Duodenal mucosa (tissue), 2 donors: ENCODE data around the gene GPR87.

Experiments used
- H3K27ac ChIP-seq: one replicate; pipeline ENCODE4 v1.7.0; 2013; ENCODE audit warnings: low read depth, low read length
- H3K27me3 ChIP-seq, 2 donors: one replicate each; pipeline ENCODE4 v1.7.0; 2013; ENCODE audit warnings: low read length in 2 of 2, control low read depth in 1 of 2; ENCODE audit not compliant: insufficient read depth in 2 of 2, control insufficient read depth in 1 of 2
- H3K36me3 ChIP-seq, 2 donors: one replicate each; pipeline ENCODE4 v1.7.0; 2013; ENCODE audit warnings: low read length in 2 of 2, control low read depth in 1 of 2; ENCODE audit not compliant: insufficient read depth in 2 of 2, control insufficient read depth in 1 of 2
- H3K4me1 ChIP-seq, 2 donors: one replicate each; pipeline ENCODE4 v1.7.0; 2013; ENCODE audit warnings: low read length in 2 of 2, control low read depth in 1 of 2; ENCODE audit not compliant: insufficient read depth in 2 of 2, control insufficient read depth in 1 of 2
- H3K4me3 ChIP-seq, 2 donors: one replicate each; pipeline ENCODE4 v1.7.0; 2013; ENCODE audit warnings: low read length in 2 of 2, low read depth in 1 of 2
- H3K9ac ChIP-seq, 2 donors: one replicate each; pipeline ENCODE4 v1.7.0; 2013; ENCODE audit warnings: low read length in 2 of 2, low read depth in 1 of 2
- H3K9me3 ChIP-seq, 2 donors: one replicate each; pipeline ENCODE4 v1.7.0; 2013; ENCODE audit warnings: low read length in 2 of 2, control low read depth in 1 of 2; ENCODE audit not compliant: control insufficient read depth in 1 of 2

Gene GPR87

GRCh38 chr3:151318991-151319390, 2.4 kb upstream of the GPR87 start:
- Histone ChIP-seq H3K4me3 (no peak overlapping the region), H3K9me3 (no peaks in the 10 kb centered on the region), H3K36me3 (no peaks in the 10 kb centered on the region), H3K27ac (no peak overlapping the region), H3K4me1 (no peaks in the 10 kb centered on the region), H3K9ac (no peak overlapping the region), H3K27me3 (no peaks in the 10 kb centered on the region)

GRCh38 chr3:151318313-151318712, 1.7 kb upstream of the GPR87 start:
- Histone ChIP-seq H3K27me3 (no peaks in the 10 kb centered on the region), H3K4me3 (no peak overlapping the region), H3K9me3 (no peaks in the 10 kb centered on the region), H3K36me3 (no peaks in the 10 kb centered on the region), H3K4me1 (no peaks in the 10 kb centered on the region), H3K27ac (no peak overlapping the region), H3K9ac (no peak overlapping the region)

- Histone ChIP-seq H3K27me3 (no peaks in the 10 kb centered on the region), H3K9me3 (no peaks in the 10 kb centered on the region), H3K9ac (no peak overlapping the region), H3K4me3 (no peak overlapping the region), H3K27ac (no peak overlapping the region), H3K36me3 (no peaks in the 10 kb centered on the region), H3K4me1 (no peaks in the 10 kb centered on the region)
These were observed 774 bp downstream of the GPR87 start for GRCh38 chr3:151315846-151316245.

- Histone ChIP-seq H3K27me3 (no peaks in the 10 kb centered on the region), H3K36me3 (no peaks in the 10 kb centered on the region), H3K27ac (no peak overlapping the region), H3K9ac (no peak overlapping the region), H3K9me3 (no peaks in the 10 kb centered on the region), H3K4me1 (no peaks in the 10 kb centered on the region), H3K4me3 (no peak overlapping the region)
These were observed 1.5 kb downstream of the GPR87 start for GRCh38 chr3:151315136-151315535.

- Histone ChIP-seq H3K4me3 (no peak overlapping the region), H3K4me1 (no peaks in the 10 kb centered on the region), H3K9me3 (no peaks in the 10 kb centered on the region), H3K9ac (no peak overlapping the region), H3K27ac (no peak overlapping the region), H3K36me3 (no peaks in the 10 kb centered on the region), H3K27me3 (no peaks in the 10 kb centered on the region)
These were observed 2.0 kb downstream of the GPR87 start for GRCh38 chr3:151314593-151314992.

- no peaks in the 10 kb centered on the region for H3K27me3 ChIP-seq
- no peaks in the 10 kb centered on the region for H3K4me1 ChIP-seq
- H3K4me3 ChIP-seq = no peak overlapping the region
- H3K9me3 ChIP-seq = no peaks in the 10 kb centered on the region
- H3K27ac ChIP-seq = no peak overlapping the region
- H3K9ac ChIP-seq = no peak overlapping the region
- H3K36me3 ChIP-seq = no peaks in the 10 kb centered on the region
These were observed 2.5 kb downstream of the GPR87 start for GRCh38 chr3:151314137-151314536.

- Histone ChIP-seq H3K4me1 (no peaks in the 10 kb centered on the region), H3K27me3 (no peaks in the 10 kb centered on the region), H3K9ac (no peak overlapping the region), H3K27ac (no peak overlapping the region), H3K36me3 (no peaks in the 10 kb centered on the region), H3K9me3 (no peaks in the 10 kb centered on the region), H3K4me3 (no peak overlapping the region)
These were observed 3.6 kb downstream of the GPR87 start for GRCh38 chr3:151312972-151313371.

- Histone ChIP-seq H3K4me1 (no peaks in the 10 kb centered on the region), H3K27me3 (no peaks in the 10 kb centered on the region), H3K27ac (no peak overlapping the region), H3K4me3 (no peak overlapping the region), H3K36me3 (no peaks in the 10 kb centered on the region), H3K9me3 (no peaks in the 10 kb centered on the region), H3K9ac (no peak overlapping the region)
These were observed 7.1 kb downstream of the GPR87 start for GRCh38 chr3:151309566-151309965.

- no peaks in the 10 kb centered on the region for H3K27me3 ChIP-seq
- no peaks in the 10 kb centered on the region for H3K4me1 ChIP-seq
- H3K9me3 ChIP-seq = no peaks in the 10 kb centered on the region
- H3K27ac ChIP-seq = no peak overlapping the region
- H3K36me3 ChIP-seq = no peaks in the 10 kb centered on the region
- no peak overlapping the region for H3K9ac ChIP-seq
- no peak overlapping the region for H3K4me3 ChIP-seq
These were observed 8.8 kb downstream of the GPR87 start for GRCh38 chr3:151307583-151308488.

GRCh38 chr3:151307131-151307530, 9.5 kb downstream of the GPR87 start:
- H3K4me1 ChIP-seq = no peaks in the 10 kb centered on the region
- no peak overlapping the region for H3K9ac ChIP-seq
- no peak overlapping the region for H3K27ac ChIP-seq
- no peaks in the 10 kb centered on the region for H3K9me3 ChIP-seq
- H3K4me3 ChIP-seq = no peak overlapping the region
- no peaks in the 10 kb centered on the region for H3K36me3 ChIP-seq
- no peaks in the 10 kb centered on the region for H3K27me3 ChIP-seq
